Measurements from ENCODE around the gene MDM2.

DNA sequence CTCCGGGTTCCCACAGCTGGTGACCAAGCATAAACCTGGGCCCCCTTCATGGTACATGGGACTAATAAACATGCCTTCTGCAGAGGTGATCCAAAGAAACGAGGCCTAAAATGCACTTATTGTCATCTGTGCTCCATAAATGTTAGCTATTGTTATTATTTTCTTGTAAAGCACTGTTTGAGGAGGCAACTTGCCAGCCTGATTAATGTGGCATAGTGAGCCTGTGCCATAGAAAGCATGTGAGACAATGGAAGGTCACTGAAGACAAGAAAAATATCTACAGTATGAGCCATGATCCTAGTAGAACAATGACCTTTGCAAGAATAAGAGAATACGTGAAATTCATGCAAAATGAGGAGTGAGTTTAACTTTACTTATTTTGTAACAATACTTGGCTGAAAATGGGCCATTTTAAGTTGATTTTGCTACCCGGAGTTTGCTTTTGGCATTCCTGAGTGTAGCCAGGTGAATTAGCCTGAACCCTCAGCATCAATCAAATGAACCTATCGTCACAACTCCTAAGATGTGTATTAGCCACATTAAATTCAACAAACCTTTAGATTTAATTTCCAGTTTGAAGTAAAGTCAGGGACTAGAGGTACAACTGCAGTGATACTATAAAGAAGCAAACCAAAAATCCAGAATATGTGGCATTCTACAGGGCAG is 72.8 kb downstream of the MDM2 start:
- TF ChIP-seq EZH2 (optimal IDR thresholded peaks at IDR 0.05; ENCODE audit: low read depth, low read length) (no peak), EZH2phosphoT487 (IDR thresholded peaks at IDR 0.05; ENCODE audit: low read length) (no peak)
- TF ChIP-seq, protein P1, sequence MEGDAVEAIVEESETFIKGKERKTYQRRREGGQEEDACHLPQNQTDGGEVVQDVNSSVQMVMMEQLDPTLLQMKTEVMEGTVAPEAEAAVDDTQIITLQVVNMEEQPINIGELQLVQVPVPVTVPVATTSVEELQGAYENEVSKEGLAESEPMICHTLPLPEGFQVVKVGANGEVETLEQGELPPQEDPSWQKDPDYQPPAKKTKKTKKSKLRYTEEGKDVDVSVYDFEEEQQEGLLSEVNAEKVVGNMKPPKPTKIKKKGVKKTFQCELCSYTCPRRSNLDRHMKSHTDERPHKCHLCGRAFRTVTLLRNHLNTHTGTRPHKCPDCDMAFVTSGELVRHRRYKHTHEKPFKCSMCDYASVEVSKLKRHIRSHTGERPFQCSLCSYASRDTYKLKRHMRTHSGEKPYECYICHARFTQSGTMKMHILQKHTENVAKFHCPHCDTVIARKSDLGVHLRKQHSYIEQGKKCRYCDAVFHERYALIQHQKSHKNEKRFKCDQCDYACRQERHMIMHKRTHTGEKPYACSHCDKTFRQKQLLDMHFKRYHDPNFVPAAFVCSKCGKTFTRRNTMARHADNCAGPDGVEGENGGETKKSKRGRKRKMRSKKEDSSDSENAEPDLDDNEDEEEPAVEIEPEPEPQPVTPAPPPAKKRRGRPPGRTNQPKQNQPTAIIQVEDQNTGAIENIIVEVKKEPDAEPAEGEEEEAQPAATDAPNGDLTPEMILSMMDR (IDR thresholded peaks at IDR 0.05; ENCODE audit: low read length): no peak
